GM18508 (cell line): ENCODE measurements around the gene HJURP.

ENCODE experiments used
- ATAC-seq: cut with Tn5 transposase; IDR thresholded peaks from one replicate; pipeline ENCODE4 v1.9.1; 2021; ENCODE audit warnings: moderate number of reproducible peaks; ENCODE audit not compliant: insufficient read depth, unreplicated experiment

Gene HJURP

DNA sequence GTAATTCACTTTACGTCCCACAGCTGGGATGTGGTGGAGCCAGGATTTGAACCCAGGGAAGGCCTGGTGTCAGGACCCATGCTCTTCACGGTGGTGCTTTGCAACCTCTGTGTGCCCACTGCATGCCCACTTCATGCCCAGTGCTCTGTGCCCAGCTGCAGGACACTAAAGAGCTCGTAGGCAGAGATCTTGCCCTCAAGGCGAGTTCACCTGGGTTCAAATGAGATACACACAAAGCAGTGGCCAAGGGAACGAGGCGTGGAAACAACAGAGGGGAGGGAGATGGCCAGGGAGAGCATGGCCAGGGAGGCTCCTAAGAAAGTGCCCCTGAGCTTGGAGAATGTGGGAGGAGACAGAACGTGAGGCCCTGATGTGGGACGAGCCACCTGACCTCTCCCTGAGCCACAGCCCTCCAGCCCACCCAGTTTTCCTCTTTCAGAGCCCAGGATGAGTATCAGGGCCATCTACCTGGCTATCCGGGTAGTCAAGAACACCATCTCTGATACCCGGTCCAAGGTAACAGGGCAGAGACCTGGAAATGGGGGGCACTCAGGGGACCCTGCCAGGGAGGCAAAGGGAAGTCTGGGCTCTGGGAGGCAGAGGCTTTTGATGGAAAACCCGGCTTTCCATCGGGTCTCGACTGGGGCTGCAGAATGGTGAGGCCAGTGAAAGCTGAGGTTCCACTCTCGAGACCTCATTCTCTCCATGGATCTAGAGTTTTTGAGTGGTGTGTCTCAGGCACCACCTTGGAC, 55.8 kb downstream of the HJURP start:
- ATAC-seq, result no peak

DNA sequence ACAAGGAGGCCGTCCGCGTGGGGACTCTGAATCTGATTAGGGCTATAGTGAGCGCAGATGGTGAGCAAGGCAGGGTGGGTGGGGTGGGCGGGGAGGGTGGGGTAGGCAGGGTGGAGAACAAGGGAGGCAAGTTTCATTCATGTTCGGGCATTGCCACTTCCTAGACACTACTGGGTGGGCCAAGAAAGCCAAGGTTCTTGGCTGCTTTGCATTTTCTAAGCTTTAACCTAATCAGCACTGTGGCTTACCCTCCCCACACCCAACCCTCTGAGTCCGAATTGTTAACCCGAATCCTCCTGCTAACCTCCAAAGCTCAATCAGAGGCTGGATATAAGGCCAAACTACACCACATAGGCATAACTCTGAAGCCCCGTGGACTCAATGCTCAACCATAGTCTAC, 58.1 kb downstream of the HJURP start:
- no peak for ATAC-seq

- no peak for ATAC-seq
Observed at GRCh38 chr2:233795735-233796171, 58.6 kb downstream of the HJURP start.

- ATAC-seq, result no peak
Observed at GRCh38 chr2:233794128-233794658, 60.1 kb downstream of the HJURP start.

GRCh38 chr2:233793465-233794127, 60.7 kb downstream of the HJURP start:
- no peak for ATAC-seq

GRCh38 chr2:233792720-233793119, 61.6 kb downstream of the HJURP start:
- ATAC-seq, result no peak

DNA sequence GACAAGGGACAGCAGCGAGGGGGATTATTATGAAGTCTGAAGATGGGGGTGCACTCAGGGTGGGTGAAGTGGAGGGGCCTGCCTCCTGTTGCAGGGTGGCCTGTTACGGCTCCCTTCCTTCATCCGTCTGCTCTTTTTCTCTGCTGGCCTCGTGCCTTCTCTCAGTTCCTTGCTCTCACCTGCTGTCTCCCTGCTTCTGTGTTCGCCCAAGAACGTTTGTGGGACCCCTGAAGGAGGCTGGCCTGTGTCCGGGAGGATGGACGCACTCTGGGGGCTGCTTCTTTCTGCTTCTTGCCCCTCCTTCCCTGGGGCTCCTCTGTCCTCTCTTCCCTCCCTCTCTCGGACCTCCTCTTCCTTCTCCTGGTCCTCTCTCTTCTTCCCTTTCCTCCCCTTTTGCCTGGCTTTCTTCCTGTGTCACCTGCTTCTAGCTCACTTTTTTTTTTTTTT, 62.4 kb downstream of the HJURP start:
- no peak for ATAC-seq

- ATAC-seq, result no peak
Observed at GRCh38 chr2:233791151-233791882, 63.0 kb downstream of the HJURP start.

DNA sequence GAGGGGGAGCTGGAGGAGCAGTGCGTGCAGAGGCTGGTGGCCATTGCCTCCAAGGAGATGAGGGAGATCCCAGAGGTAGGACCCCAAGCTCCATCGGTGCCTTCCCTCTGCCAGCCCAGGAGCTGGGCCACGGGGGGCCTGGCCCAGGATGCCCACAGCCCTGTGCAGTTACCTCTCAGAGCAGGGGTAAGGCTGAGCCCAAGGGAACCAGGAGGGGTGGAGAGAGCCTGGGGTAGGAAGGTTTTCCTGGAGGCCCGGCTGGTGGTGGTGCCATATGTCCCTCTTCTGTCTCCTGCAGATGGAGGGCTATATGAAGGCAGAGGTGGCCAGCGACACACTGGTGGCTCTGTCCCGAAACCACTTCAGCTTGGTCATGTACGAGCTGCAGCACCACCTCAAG, 64.8 kb downstream of the HJURP start:
- no peak for ATAC-seq
